CD4-positive, CD25-positive, alpha-beta regulatory T cell (primary cell): Measurements from ENCODE around the gene TPCN2. TPM values are rescaled to one million over a fixed set of nuclear protein-coding genes. Genes with fewer than 3 reads are reported as not detected.

Source experiments
- ATAC-seq, 2 donors: fragments of 150-1000 bp; cut with Tn5 transposase; one replicate each; pipeline ENCODE4 v1.10.0; 2021; ENCODE audit warnings: low read depth in 2 of 2, moderate number of reproducible peaks in 2 of 2, moderate library complexity in 1 of 2
- DNase-seq, 3 donors: peaks; one replicate each; pipeline versions ENCODE4 v3.0.0 to v3.0.0-alpha.2; 2012 to 2022; ENCODE audit warnings: mixed read lengths in 1 of 3
- H3K27ac ChIP-seq: one replicate; pipeline ENCODE4 v1.7.0; 2013; ENCODE audit warnings: mild to moderate bottlenecking, low read length; ENCODE audit not compliant: insufficient read depth, poor library complexity, severe bottlenecking
- H3K27me3 ChIP-seq: one replicate; pipeline ENCODE4 v1.7.0; 2013; ENCODE audit warnings: low read length; ENCODE audit not compliant: control insufficient read depth, insufficient read depth
- H3K36me3 ChIP-seq: one replicate; pipeline ENCODE4 v1.7.0; 2013; ENCODE audit warnings: mild to moderate bottlenecking, low read length, moderate library complexity; ENCODE audit not compliant: control insufficient read depth, insufficient read depth
- H3K4me1 ChIP-seq: 2 replicates; pipeline ENCODE4 v1.7.0; 2013; ENCODE audit warnings: mild to moderate bottlenecking, low read length; ENCODE audit not compliant: insufficient read depth, control insufficient read depth, poor library complexity, severe bottlenecking
- H3K4me3 ChIP-seq: one replicate; pipeline ENCODE4 v1.7.0; 2013; ENCODE audit warnings: low read depth, mild to moderate bottlenecking, low read length, moderate library complexity
- H3K9me3 ChIP-seq, 2 experiments: 1 replicate in 1 of 2; 2 replicates in 1 of 2; pipeline ENCODE4 v1.7.0; 2013; ENCODE audit warnings: low read length in 2 of 2, mild to moderate bottlenecking in 1 of 2, moderate library complexity in 1 of 2; ENCODE audit not compliant: control insufficient read depth in 2 of 2
- H3K27ac Mint-ChIP-seq, 3 donors: one replicate each; pipeline ENCODE4 v1.8.0; 2020 to 2022; ENCODE audit warnings: mild to moderate bottlenecking in 3 of 3, mixed read lengths in 3 of 3, moderate library complexity in 2 of 3
- H3K27me3 Mint-ChIP-seq: one replicate; pipeline ENCODE4 v1.8.0; 2022; ENCODE audit warnings: mild to moderate bottlenecking, mixed read lengths
- H3K36me3 Mint-ChIP-seq: one replicate; pipeline ENCODE4 v1.8.0; 2020; ENCODE audit warnings: mixed read lengths
- H3K4me1 Mint-ChIP-seq, 4 donors: one replicate each; pipeline ENCODE4 v1.8.0; 2020 to 2022; ENCODE audit warnings: mixed read lengths in 4 of 4, mild to moderate bottlenecking in 1 of 4
- H3K4me3 Mint-ChIP-seq, 4 donors: one replicate each; pipeline ENCODE4 v1.8.0; 2020 to 2022; ENCODE audit warnings: mild to moderate bottlenecking in 4 of 4, mixed read lengths in 4 of 4, moderate library complexity in 3 of 4
- H3K9me3 Mint-ChIP-seq, 7 donors: one replicate each; pipeline ENCODE4 v1.8.0; 2020 to 2022; ENCODE audit warnings: mixed read lengths in 7 of 7, mild to moderate bottlenecking in 3 of 7, moderate library complexity in 2 of 7
- polyA plus RNA-seq, 4 donors: library from polyadenylated mRNA; unstranded; fragments of 300-500 nt; fragmentation: Illumina TruSeq; gene quantifications; one replicate each; pipeline ENCODE4 v1.2.3, GENCODE V29; 2021
- total RNA-seq: library from RNA; stranded (reverse); gene quantifications from one replicate; pipeline ENCODE4 v1.2.3, GENCODE V29; 2022

The TPCN2 gene
- total and polyA plus RNA-seq, 5 donors from 2014 or later: 5.9 to 20.5 (median 6.6) TPM

DNA sequence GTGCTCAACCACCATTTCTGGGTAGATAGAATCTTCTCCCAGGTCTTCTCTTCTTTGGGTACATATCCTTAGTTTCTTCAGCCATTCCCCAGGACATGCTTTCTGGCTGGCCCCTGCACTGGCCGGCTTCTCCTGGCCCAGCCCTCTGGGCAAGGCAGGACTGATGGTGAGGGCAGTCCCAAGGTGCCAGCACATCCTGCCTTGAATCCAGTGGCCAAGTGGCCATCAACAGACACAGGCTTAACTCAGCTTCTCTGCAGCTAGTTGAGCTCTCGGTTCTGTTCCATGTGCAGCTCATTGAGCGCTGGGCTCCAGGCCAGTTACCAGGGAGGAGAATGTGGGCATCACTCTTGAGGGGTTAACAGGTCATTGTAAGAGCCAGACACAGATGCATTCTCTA is 124.6 kb downstream of the TPCN2 start:
- H3K36me3 ChIP-seq: no peaks in the 10 kb centered on the region
- Mint-ChIP-seq H3K4me3 (no peak overlapping the region), H3K36me3 (no peaks in the 10 kb centered on the region), H3K27ac (no peak overlapping the region), H3K4me1 (no peaks in the 10 kb centered on the region), H3K9me3 (peaks cover 0 to 15% (median 1%) of the 10 kb centered on the region in 7 donors), H3K27me3 (no peaks in the 10 kb centered on the region)
- DNase-seq (no peak), ATAC-seq (no peak)
- no peaks in the 10 kb centered on the region for H3K4me1 ChIP-seq
- H3K27ac ChIP-seq: no peak overlapping the region
- H3K4me3 ChIP-seq: no peak overlapping the region
- H3K9me3 ChIP-seq: no peaks in the 10 kb centered on the region
- no peaks in the 10 kb centered on the region for H3K27me3 ChIP-seq

DNA sequence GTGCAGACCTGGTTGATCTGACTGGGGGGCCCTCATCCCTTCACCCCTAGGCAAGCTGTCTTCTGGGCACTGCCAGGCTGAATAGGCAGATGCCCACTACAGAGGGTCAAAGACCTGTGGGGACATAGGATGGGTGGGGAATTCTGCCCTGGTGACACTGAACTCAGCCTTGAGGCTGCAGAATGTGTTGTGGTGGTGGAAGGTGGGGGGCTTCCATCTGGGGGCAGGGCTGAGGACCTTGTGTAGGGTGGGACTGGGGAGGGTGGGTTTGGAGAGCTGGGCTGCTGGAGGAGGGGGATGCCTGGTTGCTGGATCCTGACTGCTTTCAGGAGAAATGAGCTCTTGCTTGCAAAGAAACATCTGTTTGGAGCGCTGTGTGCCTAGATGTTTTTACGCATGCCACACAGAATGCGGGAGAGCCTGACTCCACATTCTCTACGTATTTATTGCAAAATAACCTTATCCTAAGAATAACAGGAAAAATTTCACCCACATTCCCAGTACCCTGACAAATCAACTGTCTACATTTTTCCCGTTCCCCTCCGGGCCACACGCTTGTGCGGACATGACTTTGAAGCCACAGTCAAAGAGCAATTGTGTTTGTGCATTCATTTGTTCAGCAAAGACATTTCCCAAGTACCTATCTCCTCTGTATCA is 125.3 kb downstream of the TPCN2 start:
- Histone ChIP-seq H3K36me3 (no peaks in the 10 kb centered on the region), H3K9me3 (no peaks in the 10 kb centered on the region), H3K4me1 (no peaks in the 10 kb centered on the region), H3K27me3 (no peaks in the 10 kb centered on the region), H3K4me3 (no peak overlapping the region), H3K27ac (no peak overlapping the region)
- H3K36me3 Mint-ChIP-seq: no peaks in the 10 kb centered on the region
- H3K4me3 Mint-ChIP-seq: no peak overlapping the region
- ATAC-seq: no peak
- DNase-seq: no peak
- H3K4me1 Mint-ChIP-seq: no peaks in the 10 kb centered on the region
- peaks cover 4% of the 10 kb centered on the region for H3K27me3 Mint-ChIP-seq
- no peak overlapping the region for H3K27ac Mint-ChIP-seq
- H3K9me3 Mint-ChIP-seq: peaks cover 0 to 15% (median 1%) of the 10 kb centered on the region in 7 donors

DNA sequence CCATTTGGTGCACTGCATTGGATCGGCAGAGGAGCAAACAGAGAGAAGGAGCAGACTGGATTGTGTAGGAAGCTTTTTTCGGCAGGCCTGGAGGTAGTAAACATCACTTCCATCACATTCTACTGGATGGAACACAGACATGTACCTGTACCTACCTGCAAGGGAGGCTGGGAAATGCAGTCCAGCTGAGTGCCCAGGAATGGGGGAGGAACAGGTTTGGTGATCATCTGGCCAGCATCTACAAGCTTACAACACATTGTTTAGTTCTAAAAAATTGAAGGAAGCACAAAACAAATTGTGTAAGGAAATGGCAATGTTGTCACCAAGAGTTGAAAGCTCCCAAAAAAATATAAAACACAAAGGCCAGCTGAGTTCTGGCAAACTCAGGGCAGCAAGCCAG is 126.1 kb downstream of the TPCN2 start:
- Mint-ChIP-seq H3K4me3 (no peak overlapping the region), H3K27ac (no peak overlapping the region), H3K36me3 (no peaks in the 10 kb centered on the region), H3K27me3 (peaks cover 4% of the 10 kb centered on the region), H3K4me1 (no peaks in the 10 kb centered on the region), H3K9me3 (peaks cover 0 to 15% (median 1%) of the 10 kb centered on the region in 7 donors)
- H3K4me3 ChIP-seq: no peak overlapping the region
- H3K9me3 ChIP-seq: no peaks in the 10 kb centered on the region
- no peak for ATAC-seq
- DNase-seq: no peak
- no peaks in the 10 kb centered on the region for H3K27me3 ChIP-seq
- no peak overlapping the region for H3K27ac ChIP-seq
- no peaks in the 10 kb centered on the region for H3K36me3 ChIP-seq
- no peaks in the 10 kb centered on the region for H3K4me1 ChIP-seq

DNA sequence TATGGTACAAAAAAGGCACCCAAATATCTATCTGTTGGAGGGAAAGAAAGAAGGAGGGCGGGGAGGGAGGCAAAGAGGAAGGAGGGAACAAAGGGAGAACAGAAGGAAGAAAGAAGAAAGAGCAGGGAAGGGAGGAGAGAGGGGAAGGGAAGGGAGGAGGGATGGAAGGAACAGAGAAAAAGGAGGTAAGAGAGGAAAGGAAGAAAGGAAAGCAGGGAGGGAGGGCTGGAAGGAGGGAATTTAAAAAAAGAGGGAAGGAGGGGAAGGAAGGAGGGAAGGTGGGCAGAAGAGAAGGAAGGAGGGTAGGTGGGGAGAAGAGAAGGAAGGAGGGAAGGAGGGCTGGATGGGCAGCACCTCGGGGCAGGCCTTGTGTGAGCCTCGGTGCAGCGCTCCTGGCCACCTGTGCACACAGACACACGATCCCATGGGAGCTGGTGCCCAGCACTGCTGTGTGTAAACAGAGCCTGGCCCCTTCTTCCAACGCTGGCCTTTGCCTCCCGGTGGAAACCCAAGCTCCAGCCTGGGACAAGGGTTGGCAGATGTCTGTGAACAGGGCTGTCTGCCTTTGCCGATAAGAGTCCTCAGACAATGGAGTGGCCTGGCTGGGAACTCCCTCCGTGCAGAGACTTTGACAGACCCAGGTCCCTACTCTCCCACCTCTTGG is 130.2 kb downstream of the TPCN2 start:
- no peak overlapping the region for H3K4me3 Mint-ChIP-seq
- peaks cover 0 to 15% (median 1%) of the 10 kb centered on the region in 7 donors for H3K9me3 Mint-ChIP-seq

DNA sequence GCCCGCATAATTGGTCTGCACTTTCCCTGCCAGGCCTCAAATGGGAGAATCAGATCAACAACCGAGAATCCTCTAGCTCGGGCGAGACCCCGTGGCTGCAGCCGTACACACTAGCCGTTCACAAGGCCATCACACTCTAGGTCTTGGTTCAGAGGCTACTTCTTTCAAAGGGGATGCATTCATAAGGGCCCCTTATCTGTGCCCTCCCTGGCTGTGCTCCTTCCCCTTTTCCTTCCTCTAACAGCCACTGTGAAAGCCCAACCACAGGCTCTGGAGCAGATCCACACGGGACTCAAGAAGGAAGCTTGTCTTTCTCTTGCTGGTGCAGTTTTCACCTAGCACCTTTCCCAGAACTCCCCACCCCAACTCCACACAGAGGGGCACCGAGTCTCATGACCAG is 131.5 kb downstream of the TPCN2 start:
- ATAC-seq (no peak), DNase-seq (no peak)
- Histone ChIP-seq H3K27me3 (no peaks in the 10 kb centered on the region), H3K9me3 (no peaks in the 10 kb centered on the region), H3K4me3 (no peak overlapping the region), H3K27ac (no peak overlapping the region), H3K36me3 (no peaks in the 10 kb centered on the region), H3K4me1 (no peaks in the 10 kb centered on the region)
- H3K4me1 Mint-ChIP-seq: peaks cover 0 to 2% (median 0%) of the 10 kb centered on the region in 4 donors
- H3K36me3 Mint-ChIP-seq: peaks cover 4% of the 10 kb centered on the region
- no peak overlapping the region for H3K27ac Mint-ChIP-seq
- H3K4me3 Mint-ChIP-seq: no peak overlapping the region
- peaks cover 9% of the 10 kb centered on the region for H3K27me3 Mint-ChIP-seq
- H3K9me3 Mint-ChIP-seq: peaks cover 0 to 8% (median 0%) of the 10 kb centered on the region in 7 donors

More for the DNA sequence above, 130.2 kb downstream of the TPCN2 start:
- no peak overlapping the region for H3K4me3 ChIP-seq
- H3K36me3 ChIP-seq: no peaks in the 10 kb centered on the region
- H3K9me3 ChIP-seq: no peaks in the 10 kb centered on the region
- DNase-seq: no peak
- Mint-ChIP-seq H3K27me3 (peaks cover 9% of the 10 kb centered on the region), H3K27ac (no peak overlapping the region), H3K4me1 (no peaks in the 10 kb centered on the region), H3K36me3 (peaks cover 4% of the 10 kb centered on the region)
- H3K4me1 ChIP-seq: no peaks in the 10 kb centered on the region
- H3K27ac ChIP-seq: no peak overlapping the region
- ATAC-seq: no peak
- no peaks in the 10 kb centered on the region for H3K27me3 ChIP-seq

DNA sequence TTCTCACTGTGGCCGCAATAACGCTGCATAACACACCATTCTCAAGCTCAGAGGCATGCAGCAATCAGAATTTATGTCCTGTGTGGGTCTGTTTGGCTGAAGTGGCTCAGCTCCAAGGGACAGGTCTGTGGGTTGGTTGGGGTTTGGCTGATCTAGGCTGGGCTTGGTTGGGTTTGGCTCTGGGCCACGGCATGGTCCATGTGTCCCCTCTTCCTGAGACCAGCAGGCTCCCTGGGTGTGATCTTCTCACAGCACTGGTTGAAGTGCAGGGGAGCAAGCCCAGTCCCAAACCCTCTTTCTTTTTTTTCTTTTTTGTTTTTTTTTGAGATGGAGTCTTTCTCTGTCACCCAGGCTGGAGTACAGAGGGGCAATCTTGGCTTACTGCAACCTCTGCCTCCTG is 132.0 kb downstream of the TPCN2 start:
- peaks cover 4% of the 10 kb centered on the region for H3K36me3 Mint-ChIP-seq
- no peaks in the 10 kb centered on the region for H3K27me3 ChIP-seq
- DNase-seq (no peak), ATAC-seq (no peak)
- no peaks in the 10 kb centered on the region for H3K36me3 ChIP-seq
- no peaks in the 10 kb centered on the region for H3K9me3 ChIP-seq
- H3K4me1 Mint-ChIP-seq: peaks cover 0 to 2% (median 0%) of the 10 kb centered on the region in 4 donors
- no peak overlapping the region for H3K27ac ChIP-seq
- no peak overlapping the region for H3K4me3 Mint-ChIP-seq
- peaks cover 9% of the 10 kb centered on the region for H3K27me3 Mint-ChIP-seq
- H3K4me1 ChIP-seq: no peaks in the 10 kb centered on the region
- H3K4me3 ChIP-seq: no peak overlapping the region
- H3K27ac Mint-ChIP-seq: no peak overlapping the region
- H3K9me3 Mint-ChIP-seq: peaks cover 0 to 3% (median 0%) of the 10 kb centered on the region in 7 donors

DNA sequence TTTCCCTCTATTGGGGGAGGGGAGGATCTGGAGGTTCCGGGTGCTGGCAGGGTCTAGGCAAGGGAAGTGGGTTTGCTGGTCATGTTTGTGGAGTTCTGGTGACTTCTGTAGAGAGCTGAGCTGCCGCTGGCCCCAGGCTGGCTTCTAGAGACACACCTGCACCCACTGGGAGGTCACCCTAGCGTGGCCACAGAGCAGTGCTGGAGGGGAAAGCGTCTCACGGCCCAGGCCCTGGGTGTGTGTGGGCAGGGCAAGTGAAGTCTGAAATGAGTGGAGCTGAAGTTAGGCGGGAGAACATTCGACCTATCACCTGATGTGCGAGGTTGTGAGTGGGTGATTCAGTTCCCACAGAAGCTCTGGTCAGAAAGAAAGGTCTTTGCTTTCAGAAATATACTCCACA is 134.9 kb downstream of the TPCN2 start:
- H3K27ac ChIP-seq: no peak overlapping the region
- peak overlapping the region in 1 of 3 donors; percentile 68 for H3K27ac Mint-ChIP-seq
- peaks cover 0 to 7% (median 1%) of the 10 kb centered on the region in 7 donors for H3K9me3 Mint-ChIP-seq
- ATAC-seq (no peak), DNase-seq (no peak)
- H3K27me3 Mint-ChIP-seq: peaks cover 7% of the 10 kb centered on the region
- no peak overlapping the region for H3K4me3 Mint-ChIP-seq
- H3K4me3 ChIP-seq: no peak overlapping the region
- peaks cover 4% of the 10 kb centered on the region for H3K36me3 Mint-ChIP-seq
- no peaks in the 10 kb centered on the region for H3K27me3 ChIP-seq
- no peaks in the 10 kb centered on the region for H3K4me1 ChIP-seq
- H3K4me1 Mint-ChIP-seq: peaks cover 0 to 2% (median 0%) of the 10 kb centered on the region in 4 donors
- H3K9me3 ChIP-seq: peaks cover 0 to 7% of the 10 kb centered on the region in 2 experiments
- no peaks in the 10 kb centered on the region for H3K36me3 ChIP-seq
